Fibroblast of skin of back (primary cell): ENCODE results near the gene INTS13.
"Not testable (repeated sequence)": the region's sequence is repeated elsewhere in the genome, so short reads cannot be mapped to it uniquely, and the experiment has no call there.

Experiments
- DNase-seq: peaks from one replicate; pipeline ENCODE4 v3.0.0-alpha.2; 2013

Gene INTS13

DNA sequence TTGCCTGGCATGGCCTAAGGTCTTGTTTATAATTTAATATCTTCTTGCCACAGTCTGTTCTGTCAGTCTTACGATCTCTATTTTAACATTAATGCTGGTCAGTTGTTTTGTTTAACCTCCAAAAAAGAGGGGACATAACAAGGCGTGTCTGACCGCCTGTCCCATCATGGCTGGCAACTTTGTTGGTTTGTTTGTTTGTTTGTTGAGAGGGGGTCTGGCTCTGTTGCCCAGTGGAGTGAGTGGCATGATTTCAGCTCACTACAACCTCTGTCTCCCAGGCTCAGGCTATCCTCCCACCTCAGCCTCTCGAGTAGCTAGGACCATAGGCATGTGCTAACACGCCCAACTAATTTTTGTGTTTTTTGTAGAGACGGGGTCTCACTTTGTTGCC is 68.7 kb downstream of the INTS13 start:
- DNase-seq: no peak

DNA sequence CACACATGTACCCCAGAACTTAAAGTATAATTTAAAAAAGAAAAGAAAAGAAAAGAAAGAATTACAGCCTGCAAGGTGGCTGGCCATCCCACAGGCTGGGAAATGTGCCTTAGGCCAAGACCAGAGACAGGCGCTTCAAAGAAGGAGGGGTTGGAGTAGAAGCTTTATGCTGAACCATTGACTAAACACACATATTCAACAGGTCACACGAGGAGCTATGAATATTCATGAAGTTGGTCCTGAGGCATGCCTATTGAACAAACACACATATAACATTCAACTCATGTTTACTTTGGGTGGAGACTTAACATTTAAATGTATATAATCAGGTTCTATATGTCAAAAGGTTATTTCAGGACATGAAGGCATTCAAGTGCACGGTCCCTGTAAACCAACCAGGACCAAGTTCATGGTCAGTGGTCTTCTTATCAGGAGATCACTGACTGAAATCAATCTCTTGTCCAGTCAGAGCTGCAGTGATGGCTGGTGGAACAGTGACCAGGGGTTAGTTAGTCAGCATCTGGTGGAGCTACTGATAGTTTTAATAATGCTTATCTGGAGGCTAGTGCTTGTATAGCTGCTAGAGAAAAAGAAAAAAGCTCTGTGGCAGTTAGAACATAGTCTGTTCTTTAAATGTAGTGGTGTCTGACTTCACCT is 69.2 kb downstream of the INTS13 start:
- DNase-seq: no peak

DNA sequence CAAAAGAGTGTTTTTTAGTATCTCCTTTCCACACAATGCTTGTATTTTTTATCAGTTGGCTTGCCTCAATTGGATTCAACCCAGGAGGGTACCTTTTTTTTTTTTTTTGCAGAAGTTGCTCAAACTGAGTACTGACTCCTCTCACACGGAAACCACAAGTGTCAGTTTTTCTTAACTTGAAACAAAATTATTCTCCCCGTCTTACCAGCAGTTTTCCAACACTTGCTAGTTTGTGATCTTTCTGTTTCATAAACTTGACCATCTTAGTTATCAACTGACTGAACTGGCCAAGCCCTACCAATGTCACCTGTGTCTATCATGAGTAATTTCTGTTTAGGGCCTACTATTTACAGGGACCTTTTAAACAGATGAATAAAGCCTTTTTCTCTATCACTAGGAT is 70.7 kb downstream of the INTS13 start:
- DNase-seq: no peak

GRCh38 chr12:26863515-26863914 is 74.3 kb downstream of the INTS13 start:
- no peak for DNase-seq

- not testable (repeated sequence) for DNase-seq
Observed at GRCh38 chr12:26862787-26863186, 75.0 kb downstream of the INTS13 start.

DNA sequence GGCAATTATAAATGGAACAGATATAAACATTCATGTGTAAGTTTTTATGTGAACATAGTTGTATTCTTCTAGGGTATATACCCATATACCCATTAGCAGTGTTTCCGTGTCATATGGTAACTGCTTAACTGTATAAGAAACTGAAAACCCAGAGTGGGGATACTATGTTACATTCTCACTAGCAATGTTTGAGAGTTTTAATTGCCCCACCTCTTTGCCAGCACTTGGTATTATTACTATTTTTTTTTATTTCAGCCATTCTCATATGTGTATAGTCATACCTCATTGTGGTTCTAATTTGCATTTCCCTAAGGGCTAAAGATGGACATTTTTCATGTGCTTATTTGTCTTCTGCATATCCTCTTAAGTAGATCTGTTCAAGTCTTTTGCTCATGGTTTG is 76.1 kb downstream of the INTS13 start:
- DNase-seq: no peak

- no peak for DNase-seq
Observed at GRCh38 chr12:26857465-26858176, 80.2 kb downstream of the INTS13 start.

- no peak for DNase-seq
Observed at GRCh38 chr12:26855337-26855736, 82.4 kb downstream of the INTS13 start.
